CD4-positive, alpha-beta T cell (primary cell): ENCODE data around the gene MARCHF9. TPM values are rescaled to one million over a fixed set of nuclear protein-coding genes. Genes with fewer than 3 reads are reported as not detected.

Experiments used
- ATAC-seq: fragments of 200-7000 bp; cut with Tn5 transposase; one replicate; pipeline ENCODE4 v1.10.0; 2022; ENCODE audit warnings: mild to moderate bottlenecking; ENCODE audit not compliant: poor library complexity
- CTCF ChIA-PET: fragments of 350-600 bp; sonication (Branson Sonifier 250); formaldehyde crosslinking; loops from one replicate; lab custom pipeline; 2021; ENCODE audit warnings: antibody characterized with exemption, inconsistent platforms; lab: Charles Lee
- POLR2A ChIA-PET: fragments of 350-600 bp; sonication (Branson Sonifier 250); formaldehyde crosslinking; loops from one replicate; lab custom pipeline; 2021; ENCODE audit warnings: antibody characterized with exemption, inconsistent platforms; lab: Charles Lee
- DNase-seq, 14 experiments: peaks; one replicate each; pipeline ENCODE4 v3.0.0-alpha.2; 2013 to 2020; ENCODE audit warnings: mixed read lengths in 2 of 14
- H3K27ac ChIP-seq, 2 donors: one replicate each; pipeline versions ENCODE4 v1.5.1 to v1.7.0; 2013; ENCODE audit warnings: low read length in 2 of 2, low read depth in 1 of 2, mild to moderate bottlenecking in 1 of 2
- H3K27me3 ChIP-seq, 2 experiments: 1 replicate in 1 of 2; 2 replicates in 1 of 2; pipeline versions ENCODE4 v1.6.1 to v1.7.0; 2013; ENCODE audit warnings: low read length in 2 of 2, control low read depth in 1 of 2, mild to moderate bottlenecking in 1 of 2, moderate library complexity in 1 of 2; ENCODE audit not compliant: insufficient read depth in 2 of 2, control insufficient read depth in 1 of 2
- H3K36me3 ChIP-seq: one replicate; pipeline ENCODE4 v1.6.1; 2013; ENCODE audit warnings: low read length, control low read depth; ENCODE audit not compliant: insufficient read depth
- H3K4me1 ChIP-seq: one replicate; pipeline ENCODE4 v1.6.1; 2013; ENCODE audit warnings: low read length, control low read depth; ENCODE audit not compliant: insufficient read depth
- H3K4me3 ChIP-seq: one replicate; pipeline ENCODE4 v1.5.1; 2013; ENCODE audit warnings: mild to moderate bottlenecking, low read length, moderate library complexity
- H3K9me3 ChIP-seq, 2 experiments: 1 replicate in 1 of 2; 2 replicates in 1 of 2; pipeline versions ENCODE4 v1.6.1 to v1.7.0; 2013; ENCODE audit warnings: low read length in 2 of 2, mild to moderate bottlenecking in 2 of 2, control low read depth in 1 of 2, moderate library complexity in 1 of 2; ENCODE audit not compliant: control insufficient read depth in 1 of 2, insufficient read depth in 1 of 2
- H3K27ac Mint-ChIP-seq: one replicate; pipeline ENCODE4 v1.8.0; 2020; ENCODE audit warnings: mixed read lengths
- H3K27me3 Mint-ChIP-seq: one replicate; pipeline ENCODE4 v1.8.0; 2021; ENCODE audit warnings: mixed read lengths
- H3K36me3 Mint-ChIP-seq: one replicate; pipeline ENCODE4 v1.8.0; 2021; ENCODE audit warnings: low read depth, mixed read lengths
- H3K4me1 Mint-ChIP-seq: one replicate; pipeline ENCODE4 v1.8.0; 2021; ENCODE audit warnings: low read depth, mixed read lengths
- H3K4me3 Mint-ChIP-seq: one replicate; pipeline ENCODE4 v1.8.0; 2020; ENCODE audit warnings: mild to moderate bottlenecking, mixed read lengths
- H3K9me3 Mint-ChIP-seq: one replicate; pipeline ENCODE4 v1.8.0; 2020; ENCODE audit warnings: mixed read lengths
- CTCF ChIP-seq: fragments of 200-600 bp; IDR thresholded peaks from one replicate; pipeline ENCODE4 v1.8.0; 2022; ENCODE audit warnings: antibody characterized with exemption, mild to moderate bottlenecking
- intact Hi-C, 2 experiments: fragments of 100-400 bp; cut with DNase I in 1 of 2; cut with micrococcal nuclease in 1 of 2; formaldehyde crosslinking; loops; one replicate each; pipeline versions ENCODE4 v1.15.1 to v1.9.0; 2023 to 2025; cut with DNase I, micrococcal nuclease
- total RNA-seq, 174 experiments: library from RNA in 2 of 174; stranded (reverse) in 2 of 174; gene quantifications; one replicate each; pipeline ENCODE4 v1.2.3 and lab custom pipeline; 2021 to 2026

MARCHF9 gene
- total RNA-seq, 2 experiments from 2014 or later = 39.9 to 40.8 TPM

GRCh38 chr12:57765003-57765697, 10.2 kb downstream of the MARCHF9 start:
- peaks cover 17% of the 10 kb centered on the region for H3K36me3 Mint-ChIP-seq
- no peak overlapping the region for H3K27ac ChIP-seq
- peak in 12 of 14 experiments; percentile 38 to 74 (median 54) for DNase-seq
- H3K27me3 Mint-ChIP-seq = peaks cover 35% of the 10 kb centered on the region
- intact Hi-C loops = loop anchor here in 1 of 2 experiments (1.0 kb wide), 1 partner anchor 9 kb away; no protein-coding TSS in a partner anchor
- ChIA-PET POLR2A (interaction anchor here (0.9 to 2.8 kb wide), 6 partner anchors 13 to 20 kb away, joined by 3 to 11 read pairs (median 4); partner anchors contain the start of genes CDK4, TSFM and TSPAN31), CTCF (interaction anchor here (0.5 to 2.8 kb wide), 3 partner anchors 9 to 108 kb away, joined by 4 to 18 read pairs (median 5); partner anchors contain the start of gene TSFM)
- H3K9me3 ChIP-seq = peaks cover 0 to 10% of the 10 kb centered on the region in 2 experiments
- peaks cover 6% of the 10 kb centered on the region for H3K36me3 ChIP-seq
- peak overlapping the region; percentile 60 for H3K4me3 ChIP-seq
- peak overlapping the region; percentile 86 for H3K4me3 Mint-ChIP-seq
- peak; percentile 59 for TF ChIP-seq CTCF
- peaks cover 30% of the 10 kb centered on the region for H3K4me1 ChIP-seq
- ATAC-seq = peak; percentile 71
- H3K4me1 Mint-ChIP-seq = peaks cover 38% of the 10 kb centered on the region
- H3K27me3 ChIP-seq = peaks cover 27 to 31% of the 10 kb centered on the region in 2 experiments
- no peaks in the 10 kb centered on the region for H3K9me3 Mint-ChIP-seq
- no peak overlapping the region for H3K27ac Mint-ChIP-seq

- Mint-ChIP-seq H3K4me1 (peaks cover 38% of the 10 kb centered on the region), H3K9me3 (no peaks in the 10 kb centered on the region), H3K4me3 (peak overlapping the region; percentile 86), H3K36me3 (peaks cover 17% of the 10 kb centered on the region), H3K27me3 (peaks cover 35% of the 10 kb centered on the region), H3K27ac (no peak overlapping the region)
- peak; percentile 18 for ATAC-seq
- peaks cover 9% of the 10 kb centered on the region for H3K36me3 ChIP-seq
- peaks cover 27 to 31% of the 10 kb centered on the region in 2 experiments for H3K27me3 ChIP-seq
- peaks cover 32% of the 10 kb centered on the region for H3K4me1 ChIP-seq
- POLR2A ChIA-PET = interaction anchor here (1.4 to 2.8 kb wide), 3 partner anchors 10 to 21 kb away, joined by 4 to 14 read pairs (median 11); partner anchors contain the start of genes TSFM and TSPAN31
- intact Hi-C loops = loop anchor here in 1 of 2 experiments (1.0 kb wide), 1 partner anchor 10 kb away; no protein-coding TSS in a partner anchor
- H3K27ac ChIP-seq = no peak overlapping the region
- DNase-seq = peak in 1 of 14 experiments; percentile 22
- peak overlapping the region; percentile 60 for H3K4me3 ChIP-seq
- TF ChIP-seq CTCF = no peak
- H3K9me3 ChIP-seq = peaks cover 0 to 10% of the 10 kb centered on the region in 2 experiments
- CTCF ChIA-PET = interaction anchor here (0.5 to 2.8 kb wide), 3 partner anchors 9 to 108 kb away, joined by 4 to 18 read pairs (median 5); partner anchors contain the start of gene TSFM
Observed at GRCh38 chr12:57765698-57766463, 11.0 kb downstream of the MARCHF9 start.
